ENCODE results near the gene NAXE. TPM values are rescaled to one million over a fixed set of nuclear protein-coding genes. Genes with fewer than 3 reads are reported as not detected.

Gene NAXE
- total and polyA plus RNA-seq, 9 donors = 43.5 to 85.4 (median 65.4) TPM

DNA sequence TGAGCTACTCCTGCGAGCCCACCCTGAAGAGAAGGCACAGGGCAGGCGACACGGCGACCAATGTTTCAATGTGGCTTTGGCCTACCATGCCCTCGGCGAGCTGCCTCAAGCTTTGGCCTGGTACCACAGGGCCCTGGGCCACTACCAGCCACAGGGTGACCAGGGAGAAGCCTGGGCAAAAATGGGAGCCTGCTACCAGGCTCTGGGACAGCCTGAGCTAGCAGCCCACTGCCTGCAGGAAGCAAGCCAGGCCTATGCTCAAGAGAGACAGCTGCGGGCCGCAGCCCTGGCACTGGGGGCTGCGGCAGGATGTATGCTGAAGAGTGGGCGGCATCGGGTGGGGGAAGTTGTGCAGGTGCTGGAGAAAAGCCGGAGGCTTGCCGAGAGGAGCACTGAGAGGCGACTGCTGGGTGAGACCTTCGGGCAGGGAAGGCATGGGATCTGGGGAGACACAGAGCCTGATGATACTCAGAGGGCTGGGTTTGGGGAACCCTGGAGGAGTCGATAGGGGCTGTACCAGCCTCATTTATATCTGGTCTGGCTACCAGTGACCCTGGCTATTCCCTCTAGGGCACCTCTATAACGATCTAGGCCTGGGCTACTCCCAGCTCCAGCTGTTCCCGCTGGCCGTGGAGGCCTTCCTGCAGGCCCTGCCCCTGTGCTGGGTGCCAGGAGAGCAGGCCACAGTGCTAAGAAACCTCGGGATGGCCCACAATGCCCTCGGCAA, 9.8 kb upstream of the NAXE start:
- 73 to 76% (median 75%) methylated on average over 21 of the region's 21 CpGs for WGBS, 3 donors
- intact Hi-C loops (cut with DNase I) = loop anchor here in 1 of 4 donors (5.0 to 10.0 kb wide), 2 partner anchors 70 to 73 kb away; no protein-coding TSS in a partner anchor

DNA sequence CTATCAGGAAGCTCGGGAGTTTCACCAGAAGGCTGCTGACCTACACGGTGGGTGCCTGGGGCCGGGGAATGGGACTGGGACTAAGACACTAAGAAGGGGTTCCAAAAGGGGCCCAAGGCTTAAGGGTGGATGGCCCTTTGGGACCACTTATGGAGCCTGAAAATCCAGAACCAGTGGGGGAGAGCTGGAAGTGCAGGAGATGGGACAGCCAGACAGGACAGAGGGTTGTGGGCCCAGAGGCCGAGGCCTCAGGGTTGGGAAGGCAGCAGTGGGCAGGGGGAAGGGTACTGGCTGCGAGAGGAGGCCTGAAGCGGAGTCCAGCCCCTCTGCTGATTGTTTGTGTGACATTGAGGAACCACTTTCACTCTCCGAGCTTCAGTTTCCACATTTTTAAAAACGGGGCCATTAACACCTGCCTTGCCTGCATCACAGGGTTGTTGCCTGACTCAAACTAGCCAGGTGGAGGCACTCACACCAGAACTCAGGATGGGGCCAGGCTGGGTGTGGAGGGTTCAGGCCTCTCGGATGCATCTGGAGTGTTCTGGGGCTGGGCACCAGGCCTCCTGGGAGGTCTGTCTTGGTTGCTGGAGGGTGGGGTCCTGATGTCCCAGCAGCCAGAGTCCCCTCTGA, 9.1 kb upstream of the NAXE start:
- 75 to 81% (median 80%) methylated on average over 9 of the region's 9 CpGs for WGBS, 3 donors
- Histone ChIP-seq H3K4me3 (no peak overlapping the region), H3K9me3 (no peaks in the 10 kb centered on the region), H3K36me3 (no peaks in the 10 kb centered on the region), H3K27ac (no peak overlapping the region), H3K4me1 (ENCODE audit: insufficient read depth) (no peaks in the 10 kb centered on the region), H3K27me3 (no peaks in the 10 kb centered on the region)
- TF ChIP-seq POLR2A (IDR thresholded peaks at IDR 0.05) = no peak
- TF ChIP-seq, protein P1, sequence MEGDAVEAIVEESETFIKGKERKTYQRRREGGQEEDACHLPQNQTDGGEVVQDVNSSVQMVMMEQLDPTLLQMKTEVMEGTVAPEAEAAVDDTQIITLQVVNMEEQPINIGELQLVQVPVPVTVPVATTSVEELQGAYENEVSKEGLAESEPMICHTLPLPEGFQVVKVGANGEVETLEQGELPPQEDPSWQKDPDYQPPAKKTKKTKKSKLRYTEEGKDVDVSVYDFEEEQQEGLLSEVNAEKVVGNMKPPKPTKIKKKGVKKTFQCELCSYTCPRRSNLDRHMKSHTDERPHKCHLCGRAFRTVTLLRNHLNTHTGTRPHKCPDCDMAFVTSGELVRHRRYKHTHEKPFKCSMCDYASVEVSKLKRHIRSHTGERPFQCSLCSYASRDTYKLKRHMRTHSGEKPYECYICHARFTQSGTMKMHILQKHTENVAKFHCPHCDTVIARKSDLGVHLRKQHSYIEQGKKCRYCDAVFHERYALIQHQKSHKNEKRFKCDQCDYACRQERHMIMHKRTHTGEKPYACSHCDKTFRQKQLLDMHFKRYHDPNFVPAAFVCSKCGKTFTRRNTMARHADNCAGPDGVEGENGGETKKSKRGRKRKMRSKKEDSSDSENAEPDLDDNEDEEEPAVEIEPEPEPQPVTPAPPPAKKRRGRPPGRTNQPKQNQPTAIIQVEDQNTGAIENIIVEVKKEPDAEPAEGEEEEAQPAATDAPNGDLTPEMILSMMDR (IDR thresholded peaks at IDR 0.05) = no peak
- TF ChIP-seq EP300 (IDR thresholded peaks at IDR 0.05) = no peak
- no peak for DNase-seq
- intact Hi-C loops (cut with DNase I) = loop anchor here in 1 of 4 donors (5.0 to 10.0 kb wide), 2 partner anchors 70 to 72 kb away; no protein-coding TSS in a partner anchor

More for the DNA sequence above, 9.8 kb upstream of the NAXE start:
- Histone ChIP-seq H3K4me1 (ENCODE audit: insufficient read depth) (no peaks in the 10 kb centered on the region), H3K27ac (no peak overlapping the region), H3K9me3 (no peaks in the 10 kb centered on the region), H3K27me3 (no peaks in the 10 kb centered on the region), H3K4me3 (no peak overlapping the region), H3K36me3 (no peaks in the 10 kb centered on the region)
- no peak for TF ChIP-seq EP300 (IDR thresholded peaks at IDR 0.05)
- DNase-seq = peak in 1 of 5 donors; percentile 28

DNA sequence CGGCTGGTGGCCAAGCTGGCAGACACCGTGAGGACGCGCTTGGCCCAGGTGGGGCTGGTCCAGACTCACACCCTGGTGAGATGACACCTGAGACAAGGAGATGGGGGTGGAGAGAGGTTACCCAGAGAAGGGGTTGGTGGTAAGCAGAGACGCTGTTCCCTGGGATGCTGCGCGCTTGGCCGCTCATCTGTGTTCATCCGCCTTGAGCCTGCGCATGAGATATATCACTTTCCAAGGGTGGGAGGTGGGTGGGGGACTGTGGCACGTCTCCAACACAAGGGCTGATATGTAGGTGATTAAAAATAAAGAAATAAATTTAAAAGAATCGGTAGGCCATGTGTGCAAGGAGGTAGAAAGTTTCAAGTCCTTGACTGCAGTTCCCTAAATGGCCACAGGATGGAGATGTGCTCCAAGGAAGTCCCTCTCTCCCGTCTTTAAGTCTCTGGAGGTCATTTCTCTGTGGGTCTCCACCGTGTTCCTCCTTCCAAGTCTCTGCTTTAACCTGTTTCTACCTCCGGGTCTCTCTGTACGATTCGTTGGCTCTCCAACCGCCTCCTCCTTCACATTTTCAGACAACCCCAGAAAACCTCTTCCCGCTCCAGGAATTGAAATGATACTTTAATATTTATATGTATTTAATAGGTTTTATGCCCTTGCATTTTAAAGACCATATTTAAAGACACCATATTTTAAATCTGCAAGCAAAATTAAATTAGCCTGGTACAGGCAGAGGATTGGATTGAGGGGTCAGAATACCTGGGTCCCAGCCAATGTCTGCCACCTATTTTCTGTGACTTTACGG, 7.6 kb upstream of the NAXE start:
- Histone ChIP-seq H3K9me3 (no peaks in the 10 kb centered on the region), H3K27me3 (no peaks in the 10 kb centered on the region), H3K36me3 (no peaks in the 10 kb centered on the region), H3K4me3 (no peak overlapping the region), H3K4me1 (ENCODE audit: insufficient read depth) (no peaks in the 10 kb centered on the region), H3K27ac (no peak overlapping the region)
- intact Hi-C loops (cut with DNase I) = loop anchor here in 1 of 4 donors (2.0 to 10.0 kb wide), 3 partner anchors 19 to 72 kb away; no protein-coding TSS in a partner anchor
- TF ChIP-seq POLR2A (IDR thresholded peaks at IDR 0.05) = no peak
- TF ChIP-seq EP300 (IDR thresholded peaks at IDR 0.05) = no peak
- TF ChIP-seq, protein P1 (IDR thresholded peaks at IDR 0.05) = peak; percentile 65 to 93 (median 79)
- DNase-seq = peak; percentile 54 to 82 (median 61)
- 50 to 52% (median 51%) methylated on average over 20 of the region's 20 CpGs for WGBS, 3 donors

DNA sequence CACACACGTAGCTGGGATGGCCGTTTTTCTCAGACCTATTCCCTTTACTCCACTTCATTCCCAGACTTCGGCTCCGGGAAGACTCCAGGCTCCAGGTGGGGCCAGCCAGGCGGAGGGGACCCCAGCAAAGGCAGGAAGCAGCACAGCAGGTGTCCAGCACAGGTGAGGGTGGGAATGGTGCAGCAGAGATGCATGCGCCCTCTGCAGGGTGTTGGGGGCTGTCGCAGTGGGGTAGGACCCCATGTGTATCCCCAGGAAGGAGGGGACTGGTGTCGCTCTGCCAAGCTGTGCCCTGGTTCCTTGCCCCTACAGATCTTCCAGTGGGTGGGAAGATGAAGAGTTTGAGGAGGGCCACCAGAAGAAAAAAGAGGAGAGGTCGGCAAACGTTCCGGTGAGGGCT, 6.8 kb upstream of the NAXE start:
- TF ChIP-seq EP300 (IDR thresholded peaks at IDR 0.05) = no peak
- TF ChIP-seq, protein P1 (IDR thresholded peaks at IDR 0.05) = no peak
- TF ChIP-seq POLR2A (IDR thresholded peaks at IDR 0.05) = no peak
- Histone ChIP-seq H3K9me3 (no peaks in the 10 kb centered on the region), H3K27ac (no peak overlapping the region), H3K36me3 (no peaks in the 10 kb centered on the region), H3K27me3 (no peaks in the 10 kb centered on the region), H3K4me1 (ENCODE audit: insufficient read depth) (no peaks in the 10 kb centered on the region), H3K4me3 (no peak overlapping the region)
- WGBS, 3 donors = 40 to 43% (median 40%) methylated on average over 11 of the region's 11 CpGs
- intact Hi-C loops (cut with DNase I) = loop anchor here in 2 of 4 donors (2.0 to 10.0 kb wide), 4 partner anchors 18 to 123 kb away; no protein-coding TSS in a partner anchor
- no peak for DNase-seq
